ENCODE results near the gene TNFRSF14. TPM values are rescaled to one million over a fixed set of nuclear protein-coding genes. Genes with fewer than 3 reads are reported as not detected.

Gene TNFRSF14
- total RNA-seq, 1 experiment from 2014 or later, result 1.5 TPM

- ChIA-PET POLR2A (no interaction called here), CTCF (no interaction called here)
- Histone ChIP-seq H3K9me3 (no peaks in the 10 kb centered on the region), H3K4me1 (0 out of 2 replicates have a peak, but pooled peaks cover 3% of the 10 kb centered on the region), H3K27me3 (replicated peaks; ENCODE audit: control insufficient read depth, insufficient read depth, low read length) (peaks cover 3% of the 10 kb centered on the region), H3K4me3 (ENCODE audit: low read depth, low read length) (no peak overlapping the region), H3K36me3 (ENCODE audit: control insufficient read depth, insufficient read depth, low read length) (no peaks in the 10 kb centered on the region)
- Mint-ChIP-seq H3K9me3 (ENCODE audit: unreplicated experiment) (no peaks in the 10 kb centered on the region), H3K4me1 (ENCODE audit: low read depth, unreplicated experiment) (no peaks in the 10 kb centered on the region), H3K36me3 (ENCODE audit: insufficient read depth, unreplicated experiment) (peaks cover 6% of the 10 kb centered on the region), H3K27me3 (ENCODE audit: insufficient read depth, unreplicated experiment) (peaks cover 4% of the 10 kb centered on the region), H3K27ac (ENCODE audit: unreplicated experiment) (no peak overlapping the region), H3K4me3 (ENCODE audit: unreplicated experiment) (no peak overlapping the region)
- intact Hi-C loops (cut with micrococcal nuclease; ENCODE audit: unreplicated experiment), result loop anchor here (5.0 kb wide), 1 partner anchor 59 kb away; the partner anchor contains the start of gene PRXL2B
- no peak for DNase-seq
- no TSS peak for BruUV-seq (replicated peaks)
- no peak for TF ChIP-seq CTCF (IDR thresholded peaks at IDR 0.05; ENCODE audit: insufficient read depth in 1 of 2, low read depth in 1 of 2, low read length in 1 of 2, severe bottlenecking in 1 of 2, unreplicated experiment in 1 of 2)
Observed at GRCh38 chr1:2528611-2528965, 27.6 kb upstream of the TNFRSF14 start.

- DNase-seq, result peak in 1 of 2 experiments; percentile 68
- no peaks in the 10 kb centered on the region for H3K4me1 Mint-ChIP-seq (ENCODE audit: low read depth, unreplicated experiment)
- no TSS peak for BruUV-seq (replicated peaks)
- intact Hi-C loops (cut with micrococcal nuclease; ENCODE audit: unreplicated experiment), result loop anchor here (5.0 kb wide), 1 partner anchor 58 kb away; the partner anchor contains the start of gene PRXL2B
- no peaks in the 10 kb centered on the region for H3K9me3 Mint-ChIP-seq (ENCODE audit: unreplicated experiment)
- TF ChIP-seq CTCF (IDR thresholded peaks at IDR 0.05; ENCODE audit: insufficient read depth in 1 of 2, low read depth in 1 of 2, low read length in 1 of 2, severe bottlenecking in 1 of 2, unreplicated experiment in 1 of 2), result no peak
- H3K9me3 ChIP-seq, result no peaks in the 10 kb centered on the region
- no peak overlapping the region for H3K27ac Mint-ChIP-seq (ENCODE audit: unreplicated experiment)
- peaks cover 6% of the 10 kb centered on the region for H3K36me3 Mint-ChIP-seq (ENCODE audit: insufficient read depth, unreplicated experiment)
- peaks cover 4% of the 10 kb centered on the region for H3K27me3 Mint-ChIP-seq (ENCODE audit: insufficient read depth, unreplicated experiment)
- H3K36me3 ChIP-seq (ENCODE audit: control insufficient read depth, insufficient read depth, low read length), result no peaks in the 10 kb centered on the region
- H3K4me1 ChIP-seq, result 0 out of 2 replicates have a peak, but pooled peaks cover 3% of the 10 kb centered on the region
- POLR2A ChIA-PET, result no interaction called here
- CTCF ChIA-PET, result no interaction called here
- H3K4me3 ChIP-seq (ENCODE audit: low read depth, low read length), result peak overlapping the region; percentile 10
- peak overlapping the region; percentile 31 for H3K4me3 Mint-ChIP-seq (ENCODE audit: unreplicated experiment)
- peaks cover 3% of the 10 kb centered on the region for H3K27me3 ChIP-seq (replicated peaks; ENCODE audit: control insufficient read depth, insufficient read depth, low read length)
Observed at GRCh38 chr1:2528966-2529783, 27.0 kb upstream of the TNFRSF14 start.

- Mint-ChIP-seq H3K4me3 (ENCODE audit: unreplicated experiment) (peak within 1 kb of the TSS; percentile 31), H3K27ac (ENCODE audit: unreplicated experiment) (no peak within 1 kb of the TSS), H3K36me3 (ENCODE audit: insufficient read depth, unreplicated experiment) (peaks cover 3% of the 10 kb centered on the region), H3K9me3 (ENCODE audit: unreplicated experiment) (no peaks in the 10 kb centered on the region), H3K27me3 (ENCODE audit: insufficient read depth, unreplicated experiment) (peaks cover 4% of the 10 kb centered on the region), H3K4me1 (ENCODE audit: low read depth, unreplicated experiment) (no peaks in the 10 kb centered on the region)
- H3K9me3 ChIP-seq, result no peaks in the 10 kb centered on the region
- H3K36me3 ChIP-seq (ENCODE audit: control insufficient read depth, insufficient read depth, low read length), result no peaks in the 10 kb centered on the region
- ChIA-PET POLR2A (no interaction called here), CTCF (no interaction called here)
- DNase-seq, result no peak
- TF ChIP-seq CTCF (IDR thresholded peaks at IDR 0.05; ENCODE audit: insufficient read depth in 1 of 2, low read depth in 1 of 2, low read length in 1 of 2, severe bottlenecking in 1 of 2, unreplicated experiment in 1 of 2), result no peak
- no TSS peak for BruUV-seq (replicated peaks)
- H3K4me1 ChIP-seq, result 0 out of 2 replicates have a peak, but pooled peaks cover 3% of the 10 kb centered on the region
- H3K27me3 ChIP-seq (replicated peaks; ENCODE audit: control insufficient read depth, insufficient read depth, low read length), result peaks cover 3% of the 10 kb centered on the region
- intact Hi-C loops (cut with micrococcal nuclease; ENCODE audit: unreplicated experiment), result loop anchor here (5.0 kb wide), 1 partner anchor 57 kb away; the partner anchor contains the start of gene PRXL2B
- H3K4me3 ChIP-seq (ENCODE audit: low read depth, low read length), result peak within 1 kb of the TSS; percentile 12
Observed at GRCh38 chr1:2529784-2530512, 26.2 kb upstream of the TNFRSF14 start, which contains the start of gene HES5. TSS of gene HES5 (minus strand) at chr1:2530263. CDS start at chr1:2530164, 99 bp downstream.

Data from Caco-2 (cell line).